ENCODE measurements around the gene NCR1.
"Not testable (repeated sequence)": the region's sequence is repeated elsewhere in the genome, so short reads cannot be mapped to it uniquely, and the experiment has no call there.

Gene NCR1

GRCh38 chr19:54905803-54906511, at the start of gene NCR1:
NCR1 (plus strand) TSS chr19:54906148; CDS start chr19:54906188, 40 bp downstream.
- DNase-seq (ENCODE audit: low read depth in 3 of 3) = no peak

- not testable (repeated sequence) for DNase-seq (ENCODE audit: low read depth in 3 of 3)
Measured at GRCh38 chr19:54858476-54858875, 47.5 kb upstream of the NCR1 start.

GRCh38 chr19:54859421-54859820, 46.5 kb upstream of the NCR1 start:
- not testable (repeated sequence) for DNase-seq (ENCODE audit: low read depth in 3 of 3)

GRCh38 chr19:54863459-54863858, 42.5 kb upstream of the NCR1 start:
- DNase-seq (ENCODE audit: low read depth in 3 of 3) = not testable (repeated sequence)

- DNase-seq (ENCODE audit: low read depth in 3 of 3) = no peak
Measured at GRCh38 chr19:54871696-54872095, 34.3 kb upstream of the NCR1 start.

- no peak for DNase-seq (ENCODE audit: low read depth in 3 of 3)
Measured at GRCh38 chr19:54873990-54874389, 32.0 kb upstream of the NCR1 start, which contains the start of gene FCAR. FCAR (plus strand) TSS chr19:54874235; CDS start chr19:54874290, 55 bp downstream.

- no peak for DNase-seq (ENCODE audit: low read depth in 3 of 3)
Measured at GRCh38 chr19:54875506-54875905, 30.4 kb upstream of the NCR1 start.

- no peak for DNase-seq (ENCODE audit: low read depth in 3 of 3)
Measured at GRCh38 chr19:54877471-54877870, 28.5 kb upstream of the NCR1 start.

- DNase-seq (ENCODE audit: low read depth in 3 of 3) = no peak
Measured at GRCh38 chr19:54881884-54882283, 24.1 kb upstream of the NCR1 start.

GRCh38 chr19:54882758-54883157, 23.2 kb upstream of the NCR1 start:
- no peak for DNase-seq (ENCODE audit: low read depth in 3 of 3)

- DNase-seq (ENCODE audit: low read depth in 3 of 3) = no peak
Measured at GRCh38 chr19:54883228-54883627, 22.7 kb upstream of the NCR1 start.

- no peak for DNase-seq (ENCODE audit: low read depth in 3 of 3)
Measured at GRCh38 chr19:54888239-54888638, 17.7 kb upstream of the NCR1 start.

- DNase-seq (ENCODE audit: low read depth in 3 of 3) = no peak
Measured at GRCh38 chr19:54889566-54889965, 16.4 kb upstream of the NCR1 start.

- DNase-seq (ENCODE audit: low read depth in 3 of 3) = no peak
Measured at GRCh38 chr19:54893406-54893805, 12.5 kb upstream of the NCR1 start.

GRCh38 chr19:54894106-54894505, 11.8 kb upstream of the NCR1 start:
- not testable (repeated sequence) for DNase-seq (ENCODE audit: low read depth in 3 of 3)

- no peak for DNase-seq (ENCODE audit: low read depth in 3 of 3)
Measured at GRCh38 chr19:54896036-54896435, 9.9 kb upstream of the NCR1 start.

- not testable (repeated sequence) for DNase-seq (ENCODE audit: low read depth in 3 of 3)
Measured at GRCh38 chr19:54898685-54899084, 7.3 kb upstream of the NCR1 start.

GRCh38 chr19:54899646-54900045, 6.3 kb upstream of the NCR1 start:
- DNase-seq (ENCODE audit: low read depth in 3 of 3) = not testable (repeated sequence)

- not testable (repeated sequence) for DNase-seq (ENCODE audit: low read depth in 3 of 3)
Measured at GRCh38 chr19:54901153-54901552, 4.8 kb upstream of the NCR1 start.

GRCh38 chr19:54902061-54902460, 3.9 kb upstream of the NCR1 start:
- DNase-seq (ENCODE audit: low read depth in 3 of 3) = no peak

GRCh38 chr19:54903303-54903702, 2.6 kb upstream of the NCR1 start:
- DNase-seq (ENCODE audit: low read depth in 3 of 3) = no peak

GRCh38 chr19:54904261-54904660, 1.7 kb upstream of the NCR1 start:
- DNase-seq (ENCODE audit: low read depth in 3 of 3) = not testable (repeated sequence)

GRCh38 chr19:54905421-54905802, 536 bp upstream of the NCR1 start:
- no peak for DNase-seq (ENCODE audit: low read depth in 3 of 3)

- DNase-seq (ENCODE audit: low read depth in 3 of 3) = no peak
Measured at GRCh38 chr19:54906819-54907218, 871 bp downstream of the NCR1 start.

Data from stimulated activated CD4-positive, alpha-beta T cell treated with anti-CD3 and anti-CD28 coated beads, TNF-alpha, amount 100 ng/mL, for 24 hours (primary cell).